ENCODE data around the gene COL15A1.

COL15A1 gene

GRCh38 chr9:99052815-99053715 is 109.4 kb downstream of the COL15A1 start:
- H3K27ac ChIP-seq (ENCODE audit: low read depth, low read length): no peak overlapping the region
- H3K9me3 ChIP-seq (ENCODE audit: control insufficient read depth in 5 of 5, low read length in 5 of 5): no peaks in the 10 kb centered on the region
- H3K36me3 ChIP-seq (ENCODE audit: control insufficient read depth in 5 of 5, insufficient read depth in 5 of 5, low read length in 5 of 5): peaks cover 31 to 99% (median 97%) of the 10 kb centered on the region in 5 donors
- H3K4me3 ChIP-seq (ENCODE audit: low read depth in 1 of 5, low read length in 5 of 5): no peak overlapping the region
- peaks cover 0 to 21% (median 10%) of the 10 kb centered on the region in 5 donors for H3K4me1 ChIP-seq (ENCODE audit: control insufficient read depth in 5 of 5, insufficient read depth in 5 of 5, low read length in 5 of 5)
- no peaks in the 10 kb centered on the region for H3K27me3 ChIP-seq (ENCODE audit: control insufficient read depth in 5 of 5, insufficient read depth in 4 of 5, low read length in 5 of 5)
- H3K9ac ChIP-seq (ENCODE audit: low read length in 5 of 5): no peak overlapping the region

GRCh38 chr9:99054581-99054980 is 110.9 kb downstream of the COL15A1 start:
- Histone ChIP-seq H3K9ac (ENCODE audit: low read length in 5 of 5) (no peak overlapping the region), H3K27me3 (ENCODE audit: control insufficient read depth in 5 of 5, insufficient read depth in 4 of 5, low read length in 5 of 5) (no peaks in the 10 kb centered on the region), H3K9me3 (ENCODE audit: control insufficient read depth in 5 of 5, low read length in 5 of 5) (no peaks in the 10 kb centered on the region), H3K4me3 (ENCODE audit: low read depth in 1 of 5, low read length in 5 of 5) (no peak overlapping the region), H3K4me1 (ENCODE audit: control insufficient read depth in 5 of 5, insufficient read depth in 5 of 5, low read length in 5 of 5) (peaks cover 8 to 36% (median 24%) of the 10 kb centered on the region in 5 donors), H3K36me3 (ENCODE audit: control insufficient read depth in 5 of 5, insufficient read depth in 5 of 5, low read length in 5 of 5) (peaks cover 31 to 99% (median 93%) of the 10 kb centered on the region in 5 donors), H3K27ac (ENCODE audit: low read depth, low read length) (no peak overlapping the region)

- Histone ChIP-seq H3K9me3 (ENCODE audit: control insufficient read depth in 5 of 5, low read length in 5 of 5) (no peaks in the 10 kb centered on the region), H3K9ac (ENCODE audit: low read length in 5 of 5) (no peak overlapping the region), H3K27ac (ENCODE audit: low read depth, low read length) (no peak overlapping the region), H3K36me3 (ENCODE audit: control insufficient read depth in 5 of 5, insufficient read depth in 5 of 5, low read length in 5 of 5) (peaks cover 26 to 97% (median 88%) of the 10 kb centered on the region in 5 donors), H3K27me3 (ENCODE audit: control insufficient read depth in 5 of 5, insufficient read depth in 4 of 5, low read length in 5 of 5) (no peaks in the 10 kb centered on the region), H3K4me1 (ENCODE audit: control insufficient read depth in 5 of 5, insufficient read depth in 5 of 5, low read length in 5 of 5) (peaks cover 8 to 39% (median 27%) of the 10 kb centered on the region in 5 donors), H3K4me3 (ENCODE audit: low read depth in 1 of 5, low read length in 5 of 5) (no peak overlapping the region)
Measured at GRCh38 chr9:99055384-99055783, 111.7 kb downstream of the COL15A1 start.

GRCh38 chr9:99056186-99056585 is 112.5 kb downstream of the COL15A1 start:
- H3K4me1 ChIP-seq (ENCODE audit: control insufficient read depth in 5 of 5, insufficient read depth in 5 of 5, low read length in 5 of 5): peaks cover 8 to 39% (median 27%) of the 10 kb centered on the region in 5 donors
- H3K36me3 ChIP-seq (ENCODE audit: control insufficient read depth in 5 of 5, insufficient read depth in 5 of 5, low read length in 5 of 5): peaks cover 30 to 94% (median 86%) of the 10 kb centered on the region in 5 donors
- H3K4me3 ChIP-seq (ENCODE audit: low read depth in 1 of 5, low read length in 5 of 5): no peak overlapping the region
- H3K9me3 ChIP-seq (ENCODE audit: control insufficient read depth in 5 of 5, low read length in 5 of 5): no peaks in the 10 kb centered on the region
- H3K9ac ChIP-seq (ENCODE audit: low read length in 5 of 5): no peak overlapping the region
- no peaks in the 10 kb centered on the region for H3K27me3 ChIP-seq (ENCODE audit: control insufficient read depth in 5 of 5, insufficient read depth in 4 of 5, low read length in 5 of 5)
- H3K27ac ChIP-seq (ENCODE audit: low read depth, low read length): peak overlapping the region; percentile 42

GRCh38 chr9:99056886-99057664 is 113.4 kb downstream of the COL15A1 start:
- Histone ChIP-seq H3K36me3 (ENCODE audit: control insufficient read depth in 5 of 5, insufficient read depth in 5 of 5, low read length in 5 of 5) (peaks cover 25 to 94% (median 82%) of the 10 kb centered on the region in 5 donors), H3K9ac (ENCODE audit: low read length in 5 of 5) (no peak overlapping the region), H3K27me3 (ENCODE audit: control insufficient read depth in 5 of 5, insufficient read depth in 4 of 5, low read length in 5 of 5) (no peaks in the 10 kb centered on the region), H3K9me3 (ENCODE audit: control insufficient read depth in 5 of 5, low read length in 5 of 5) (no peaks in the 10 kb centered on the region), H3K27ac (ENCODE audit: low read depth, low read length) (peak overlapping the region; percentile 86), H3K4me1 (ENCODE audit: control insufficient read depth in 5 of 5, insufficient read depth in 5 of 5, low read length in 5 of 5) (peaks cover 8 to 39% (median 27%) of the 10 kb centered on the region in 5 donors), H3K4me3 (ENCODE audit: low read depth in 1 of 5, low read length in 5 of 5) (no peak overlapping the region)

- H3K9ac ChIP-seq (ENCODE audit: low read length in 5 of 5): no peak overlapping the region
- no peak overlapping the region for H3K4me3 ChIP-seq (ENCODE audit: low read depth in 1 of 5, low read length in 5 of 5)
- peaks cover 8 to 39% (median 27%) of the 10 kb centered on the region in 5 donors for H3K4me1 ChIP-seq (ENCODE audit: control insufficient read depth in 5 of 5, insufficient read depth in 5 of 5, low read length in 5 of 5)
- H3K9me3 ChIP-seq (ENCODE audit: control insufficient read depth in 5 of 5, low read length in 5 of 5): no peaks in the 10 kb centered on the region
- peaks cover 32 to 94% (median 82%) of the 10 kb centered on the region in 5 donors for H3K36me3 ChIP-seq (ENCODE audit: control insufficient read depth in 5 of 5, insufficient read depth in 5 of 5, low read length in 5 of 5)
- no peaks in the 10 kb centered on the region for H3K27me3 ChIP-seq (ENCODE audit: control insufficient read depth in 5 of 5, insufficient read depth in 4 of 5, low read length in 5 of 5)
- peak overlapping the region; percentile 86 for H3K27ac ChIP-seq (ENCODE audit: low read depth, low read length)
Measured at GRCh38 chr9:99057665-99058625, 114.2 kb downstream of the COL15A1 start.

GRCh38 chr9:99058964-99059921 is 115.5 kb downstream of the COL15A1 start:
- Histone ChIP-seq H3K4me1 (ENCODE audit: control insufficient read depth in 5 of 5, insufficient read depth in 5 of 5, low read length in 5 of 5) (peaks cover 8 to 46% (median 33%) of the 10 kb centered on the region in 5 donors), H3K27ac (ENCODE audit: low read depth, low read length) (peak overlapping the region; percentile 86), H3K36me3 (ENCODE audit: control insufficient read depth in 5 of 5, insufficient read depth in 5 of 5, low read length in 5 of 5) (peaks cover 41 to 94% (median 82%) of the 10 kb centered on the region in 5 donors), H3K9ac (ENCODE audit: low read length in 5 of 5) (peak overlapping the region in 3 of 5 donors; percentile 4 to 36 (median 15)), H3K9me3 (ENCODE audit: control insufficient read depth in 5 of 5, low read length in 5 of 5) (no peaks in the 10 kb centered on the region), H3K4me3 (ENCODE audit: low read depth in 1 of 5, low read length in 5 of 5) (peak overlapping the region in 1 of 5 donors; percentile 19), H3K27me3 (ENCODE audit: control insufficient read depth in 5 of 5, insufficient read depth in 4 of 5, low read length in 5 of 5) (no peaks in the 10 kb centered on the region)

GRCh38 chr9:99060621-99061020 is 116.9 kb downstream of the COL15A1 start:
- Histone ChIP-seq H3K4me1 (ENCODE audit: control insufficient read depth in 5 of 5, insufficient read depth in 5 of 5, low read length in 5 of 5) (peaks cover 8 to 48% (median 37%) of the 10 kb centered on the region in 5 donors), H3K4me3 (ENCODE audit: low read depth in 1 of 5, low read length in 5 of 5) (no peak overlapping the region), H3K9ac (ENCODE audit: low read length in 5 of 5) (no peak overlapping the region), H3K27ac (ENCODE audit: low read depth, low read length) (peak overlapping the region; percentile 17), H3K36me3 (ENCODE audit: control insufficient read depth in 5 of 5, insufficient read depth in 5 of 5, low read length in 5 of 5) (peaks cover 45 to 93% (median 81%) of the 10 kb centered on the region in 5 donors), H3K9me3 (ENCODE audit: control insufficient read depth in 5 of 5, low read length in 5 of 5) (no peaks in the 10 kb centered on the region), H3K27me3 (ENCODE audit: control insufficient read depth in 5 of 5, insufficient read depth in 4 of 5, low read length in 5 of 5) (no peaks in the 10 kb centered on the region)
